CD4-positive, alpha-beta T cell treated with Interferon alpha-2 for 1 hour (primary cell): ENCODE measurements around the gene CSAD.
A peak's percentile ranks its signal among the peaks of the same experiment; 100 is the strongest.

Source experiments
- DNase-seq, 2 donors: peaks; one replicate each; pipeline ENCODE4 v3.0.0-alpha.2; 2020 to 2022

CSAD gene, protein sequence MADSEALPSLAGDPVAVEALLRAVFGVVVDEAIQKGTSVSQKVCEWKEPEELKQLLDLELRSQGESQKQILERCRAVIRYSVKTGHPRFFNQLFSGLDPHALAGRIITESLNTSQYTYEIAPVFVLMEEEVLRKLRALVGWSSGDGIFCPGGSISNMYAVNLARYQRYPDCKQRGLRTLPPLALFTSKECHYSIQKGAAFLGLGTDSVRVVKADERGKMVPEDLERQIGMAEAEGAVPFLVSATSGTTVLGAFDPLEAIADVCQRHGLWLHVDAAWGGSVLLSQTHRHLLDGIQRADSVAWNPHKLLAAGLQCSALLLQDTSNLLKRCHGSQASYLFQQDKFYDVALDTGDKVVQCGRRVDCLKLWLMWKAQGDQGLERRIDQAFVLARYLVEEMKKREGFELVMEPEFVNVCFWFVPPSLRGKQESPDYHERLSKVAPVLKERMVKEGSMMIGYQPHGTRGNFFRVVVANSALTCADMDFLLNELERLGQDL

DNA sequence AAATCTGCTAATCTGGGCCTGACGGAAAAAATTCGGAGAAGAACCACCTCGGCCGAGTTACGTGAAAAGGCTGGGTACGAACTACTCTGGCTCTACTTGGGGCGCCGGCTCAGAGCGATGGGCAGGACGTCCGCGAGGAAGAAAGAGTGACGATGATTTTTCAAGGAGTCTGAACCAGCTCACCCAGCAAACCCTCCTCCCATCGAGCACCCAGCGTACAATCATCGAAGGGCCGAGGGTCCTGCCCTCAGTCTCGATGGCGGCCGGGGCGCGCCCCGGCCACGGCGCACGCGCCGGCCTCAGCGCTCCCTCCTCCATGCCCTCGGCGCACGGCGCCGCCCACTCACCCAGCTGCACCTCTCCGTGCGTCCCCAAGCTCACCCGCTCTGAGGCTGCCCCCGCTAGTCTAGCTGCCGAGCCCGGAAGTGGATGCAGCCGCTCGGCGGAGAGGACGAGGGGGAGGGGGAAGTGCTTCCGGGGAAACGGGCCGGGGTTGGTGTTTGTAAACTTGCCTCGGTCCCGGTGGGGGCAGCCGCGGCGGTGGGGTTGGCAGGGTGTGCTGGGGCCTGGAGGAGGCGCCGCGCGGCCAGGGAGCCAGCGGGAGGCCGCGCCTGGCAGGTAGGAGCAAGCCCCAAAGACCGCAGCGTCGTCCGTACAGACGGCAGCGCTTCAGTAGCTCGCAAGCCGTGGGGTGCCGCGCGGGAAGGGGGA is at the start of gene CSAD, which contains the start of gene ZNF740:
Gene CSAD, minus strand, starts transcription at position 706 of the 711 bp plus-strand sequence. CDS start 7,455 bp downstream, outside the sequence.
Gene ZNF740, plus strand, starts transcription at position 503 of the 711 bp plus-strand sequence. CDS start 1,262 bp downstream, outside the sequence.
- peak; percentile 98 to 99 for DNase-seq

DNA sequence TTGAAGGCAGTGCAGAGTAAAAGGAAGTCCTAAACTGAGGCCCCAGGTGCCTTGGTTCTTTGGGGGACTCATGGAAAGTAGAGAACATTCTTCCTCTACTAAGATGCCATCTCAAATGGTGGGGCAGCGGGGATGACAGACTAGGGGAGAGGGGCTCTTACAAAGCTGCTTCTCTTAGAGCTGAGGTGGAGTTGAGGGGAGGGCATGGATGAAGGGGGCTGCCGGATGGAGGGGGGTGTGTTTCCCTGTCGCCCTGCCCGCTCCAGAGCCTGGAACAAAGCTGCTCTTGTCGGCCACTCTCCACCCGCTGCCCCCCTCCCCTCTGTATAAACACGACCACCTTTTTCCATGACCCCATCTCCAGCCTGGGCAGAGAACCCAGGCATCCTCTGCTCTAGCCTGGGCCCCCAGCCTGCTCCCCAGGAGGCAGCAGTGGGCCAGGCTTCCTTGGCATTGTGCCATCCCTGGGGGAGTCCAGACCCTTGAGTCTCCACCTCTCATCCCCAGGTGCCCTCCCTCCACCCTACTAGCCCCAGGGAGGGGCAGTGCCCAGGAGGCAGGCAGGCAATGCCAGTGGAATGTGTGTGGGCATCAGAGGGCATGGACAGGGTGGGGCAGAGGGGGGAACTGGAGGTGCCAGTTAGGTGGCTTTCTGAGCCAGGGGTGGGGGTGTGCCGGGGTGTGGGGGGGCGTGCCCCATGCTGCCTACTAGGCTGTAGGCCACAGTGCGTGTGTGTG is 49.6 kb upstream of the CSAD start:
- no peak for DNase-seq

DNA sequence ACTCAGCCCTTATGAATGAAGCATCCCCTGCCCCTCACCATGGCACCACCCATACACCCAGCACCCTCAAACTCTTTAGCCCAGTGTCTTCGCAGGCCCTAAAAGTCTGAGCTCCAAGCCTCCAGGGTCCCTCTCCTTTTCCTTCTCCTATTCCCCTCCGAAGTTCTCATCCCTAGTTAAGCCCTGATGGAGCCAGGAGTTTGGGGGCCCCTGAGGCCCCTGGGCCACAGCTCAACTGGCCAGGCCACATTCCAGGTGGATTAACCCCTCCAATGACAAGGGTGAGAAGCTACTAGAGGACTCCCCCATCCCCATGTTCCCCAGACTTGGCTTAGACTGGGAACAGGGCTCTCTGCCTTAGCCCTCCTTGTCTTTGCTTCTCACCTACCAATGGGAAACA is 48.7 kb upstream of the CSAD start:
- DNase-seq: no peak

DNA sequence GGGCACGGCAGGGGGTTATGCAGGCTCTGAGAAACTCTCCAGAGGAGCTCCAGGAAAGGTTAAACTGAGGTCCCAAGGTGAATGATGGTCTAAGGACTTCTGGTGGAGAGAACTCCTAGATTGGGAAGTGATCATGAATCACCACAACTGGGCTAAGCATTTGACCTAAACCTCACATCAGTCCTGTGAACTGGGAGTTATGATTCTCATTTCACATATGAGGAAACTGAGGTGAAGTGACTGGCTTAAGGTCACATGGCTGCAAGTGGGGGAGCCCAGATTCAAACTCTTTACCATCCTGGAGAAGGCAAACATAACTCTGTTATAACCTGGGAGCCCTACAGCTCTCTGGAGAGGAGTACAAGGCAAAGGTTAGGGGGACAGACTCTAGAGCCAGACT is 47.1 kb upstream of the CSAD start:
- DNase-seq: no peak

DNA sequence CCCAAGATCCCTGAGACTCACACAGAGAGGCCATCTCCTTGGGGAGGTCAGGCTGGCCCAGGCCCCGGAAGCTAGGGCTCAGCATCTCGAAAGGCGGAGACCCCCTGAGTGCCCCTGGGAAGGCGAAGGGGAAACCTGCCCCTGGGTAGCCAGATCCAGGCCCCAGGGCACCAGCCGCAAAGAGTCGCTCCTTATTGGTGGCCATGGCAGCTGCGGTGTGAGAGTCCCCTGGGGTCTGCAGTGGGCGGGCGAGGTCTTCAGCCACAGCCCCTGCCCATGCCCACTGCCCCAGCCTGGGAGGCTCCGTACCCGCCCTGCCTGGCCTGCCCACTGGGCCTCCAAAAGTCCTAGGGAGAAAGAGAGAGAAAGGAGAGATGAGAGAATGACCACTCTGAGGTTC is 46.6 kb upstream of the CSAD start:
- DNase-seq: no peak

DNA sequence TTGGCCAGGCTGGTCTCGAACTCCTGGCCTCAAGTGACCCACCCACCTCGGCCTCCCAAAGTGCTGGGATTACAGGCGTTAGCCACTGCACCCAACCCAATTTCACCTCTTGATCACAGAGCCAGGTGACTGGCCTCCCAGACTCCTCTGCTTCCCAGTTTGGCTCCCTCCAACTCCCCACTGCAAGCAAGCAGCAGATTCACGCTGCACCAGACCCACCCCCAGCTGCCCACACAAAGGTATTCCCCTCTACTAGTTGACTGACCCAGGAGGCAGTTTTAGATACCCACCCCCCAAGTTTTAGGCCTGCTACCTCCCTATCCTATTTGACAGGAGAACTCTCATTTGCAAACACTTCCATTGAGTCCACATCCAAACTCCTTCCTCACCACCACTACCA is 46.1 kb upstream of the CSAD start:
- no peak for DNase-seq

DNA sequence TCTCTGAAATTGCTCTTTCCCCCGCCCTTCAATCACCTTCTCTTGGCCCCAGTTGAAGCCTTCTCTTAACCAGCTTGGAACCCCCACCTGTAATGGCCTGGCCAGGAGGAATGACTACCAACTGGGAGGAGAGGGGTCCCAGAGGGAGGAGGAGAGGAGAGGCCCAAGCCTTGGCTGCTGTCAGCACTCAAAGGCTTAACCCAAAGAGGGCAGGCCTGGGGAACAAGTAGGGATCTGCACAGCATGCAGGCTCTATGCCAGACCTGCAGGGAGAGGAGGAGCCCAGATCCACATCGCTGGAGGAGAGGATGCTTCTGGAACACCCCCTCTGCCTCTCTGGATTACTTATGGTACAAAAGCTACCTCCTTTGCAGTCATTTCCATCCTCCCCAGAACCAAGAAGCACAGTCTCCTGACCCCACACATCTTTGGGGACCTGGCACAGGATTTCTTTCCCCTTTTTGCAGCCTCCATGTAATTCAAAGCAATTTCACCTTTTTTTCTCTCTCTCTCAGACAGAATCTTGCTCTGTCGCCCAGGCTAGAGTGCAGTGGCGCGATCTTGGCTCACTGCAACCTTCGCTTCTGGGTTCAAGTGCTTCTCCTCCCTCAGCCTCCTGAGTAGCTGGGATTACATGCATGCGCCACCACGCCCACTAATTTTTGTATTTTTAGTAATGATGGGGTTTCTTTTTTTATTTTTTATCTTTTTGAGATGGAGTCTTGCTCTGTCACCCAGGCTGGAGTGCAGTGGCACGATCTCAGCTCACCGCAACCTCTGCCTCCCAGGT is 45.1 kb upstream of the CSAD start:
- DNase-seq: no peak

DNA sequence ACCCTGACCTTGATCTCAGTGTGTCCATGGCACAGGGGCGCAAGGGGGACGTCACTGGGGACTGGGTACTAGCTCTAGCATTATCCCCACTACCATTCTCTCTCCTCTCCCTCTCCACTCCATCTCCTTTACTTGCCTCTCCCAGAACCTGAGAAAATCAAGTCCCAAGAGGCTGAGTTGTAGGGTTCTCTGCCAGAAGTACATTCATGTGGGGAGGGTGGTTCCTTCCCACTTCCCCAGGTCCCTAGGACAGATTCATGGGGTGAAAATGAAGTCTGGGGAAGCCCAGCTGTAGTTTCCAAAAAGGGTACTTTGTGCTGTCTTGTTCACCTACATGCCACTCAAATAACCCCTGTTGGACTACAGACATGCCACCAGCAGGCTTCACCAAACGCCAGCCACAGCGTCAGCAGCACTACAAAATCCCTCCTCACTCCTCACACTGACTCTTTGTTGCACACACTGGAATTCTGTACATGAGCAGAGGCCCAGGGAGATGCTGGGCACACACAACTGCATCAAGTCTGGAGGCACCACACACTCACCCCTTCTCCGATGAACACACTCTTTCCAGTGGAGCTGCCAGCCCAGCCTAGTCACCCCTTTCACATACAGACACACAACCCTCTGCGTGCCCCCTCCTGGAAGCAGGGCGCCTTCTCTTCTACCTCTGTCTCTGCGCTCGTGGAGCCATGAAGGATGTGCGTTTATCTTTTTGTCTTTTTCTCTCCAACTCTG is 44.3 kb upstream of the CSAD start:
- DNase-seq: no peak

DNA sequence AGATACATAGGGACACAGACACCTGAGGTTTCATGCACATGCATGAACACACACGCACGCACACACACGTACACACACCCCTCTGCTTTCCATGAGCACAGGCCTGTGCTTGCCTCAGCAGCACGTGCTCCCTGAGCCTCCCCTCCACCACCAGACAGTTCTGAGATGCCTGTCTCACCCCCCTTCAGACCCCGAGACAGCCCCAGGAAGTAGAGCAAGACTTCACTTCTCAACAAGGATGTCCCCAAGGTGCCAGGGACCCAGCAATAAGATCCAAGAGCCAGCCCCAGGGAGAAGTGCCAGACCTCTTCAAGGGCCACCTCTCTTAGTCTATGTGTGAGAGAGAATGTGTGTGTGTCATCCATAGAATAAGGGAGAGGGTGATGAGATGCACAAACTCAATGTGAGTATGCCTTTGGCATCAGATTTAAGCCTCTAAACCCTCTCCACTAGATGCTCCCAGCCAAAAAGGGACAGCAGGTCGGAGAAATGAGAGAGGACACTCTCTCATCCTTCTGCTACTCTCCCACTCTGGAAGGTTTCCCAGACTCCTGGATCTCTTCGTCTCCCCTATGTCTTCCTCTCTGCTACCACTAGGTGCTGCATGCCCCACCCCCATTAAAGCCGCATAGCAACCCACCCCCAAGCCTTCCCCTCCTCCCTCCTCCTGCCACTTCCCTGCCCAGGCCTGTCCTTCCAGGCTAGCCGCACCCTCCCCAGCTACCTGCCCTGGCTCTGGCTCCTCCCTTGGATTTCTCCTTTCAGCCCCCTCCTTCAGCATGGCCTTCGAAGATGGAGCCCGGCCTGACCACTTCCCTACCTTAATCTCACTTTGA is 43.6 kb upstream of the CSAD start:
- no peak for DNase-seq

DNA sequence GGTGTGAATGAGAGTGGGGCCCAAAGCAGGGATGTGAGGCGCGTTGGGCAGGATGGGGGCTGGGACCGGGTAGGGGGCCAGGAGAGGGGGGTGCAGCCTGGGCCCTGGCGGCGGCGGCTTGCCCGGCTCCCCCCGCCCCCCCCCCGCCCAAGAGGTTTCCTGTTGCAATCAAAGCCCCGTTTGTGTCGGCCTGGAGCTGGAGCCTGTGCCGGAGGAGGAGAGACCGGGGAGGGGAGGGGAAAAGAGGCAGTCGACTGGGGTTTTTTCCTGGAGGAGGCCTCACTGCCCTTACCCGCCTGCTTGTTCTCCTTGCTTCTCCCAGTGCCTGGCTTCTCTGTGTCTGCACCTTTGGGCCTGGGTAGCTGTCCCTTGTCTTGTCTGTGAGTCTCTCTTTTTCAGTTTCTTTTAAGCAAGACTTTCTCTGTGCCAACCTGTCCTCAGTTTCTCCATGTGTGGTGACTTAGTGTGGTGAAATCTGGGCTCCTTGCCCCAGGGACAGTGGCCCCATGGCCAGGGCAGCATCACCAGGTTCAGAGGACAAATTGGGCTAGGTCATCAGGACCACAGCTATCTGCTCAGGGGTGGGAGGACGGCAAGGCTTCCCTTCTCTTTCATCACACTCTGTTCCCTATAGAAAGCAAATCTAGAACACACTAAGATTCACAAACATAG is 42.8 kb upstream of the CSAD start:
- DNase-seq: peak in 1 of 2 donors; percentile 51

DNA sequence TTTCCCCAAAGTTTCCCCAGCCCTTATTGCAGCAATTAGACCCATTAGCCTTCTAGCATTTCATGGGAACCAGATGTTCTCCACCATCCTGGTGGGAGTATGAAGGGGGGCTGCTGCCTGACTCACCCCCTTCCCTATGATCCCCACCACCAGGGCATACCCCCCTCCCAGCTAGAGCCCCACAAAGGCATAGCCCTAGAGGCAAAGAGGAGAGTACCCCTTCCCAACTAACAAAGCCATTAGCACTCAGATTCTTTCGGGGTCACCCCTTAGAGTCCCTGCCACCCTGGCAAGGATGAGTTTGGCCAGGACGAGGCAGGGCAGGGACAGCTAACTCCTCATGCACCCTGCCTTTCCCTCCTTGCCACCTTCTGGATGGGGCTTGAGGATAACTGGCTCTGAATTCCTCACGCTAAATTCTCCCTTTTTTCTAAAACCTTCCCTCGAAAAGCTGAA is 42.1 kb upstream of the CSAD start:
- DNase-seq: no peak

DNA sequence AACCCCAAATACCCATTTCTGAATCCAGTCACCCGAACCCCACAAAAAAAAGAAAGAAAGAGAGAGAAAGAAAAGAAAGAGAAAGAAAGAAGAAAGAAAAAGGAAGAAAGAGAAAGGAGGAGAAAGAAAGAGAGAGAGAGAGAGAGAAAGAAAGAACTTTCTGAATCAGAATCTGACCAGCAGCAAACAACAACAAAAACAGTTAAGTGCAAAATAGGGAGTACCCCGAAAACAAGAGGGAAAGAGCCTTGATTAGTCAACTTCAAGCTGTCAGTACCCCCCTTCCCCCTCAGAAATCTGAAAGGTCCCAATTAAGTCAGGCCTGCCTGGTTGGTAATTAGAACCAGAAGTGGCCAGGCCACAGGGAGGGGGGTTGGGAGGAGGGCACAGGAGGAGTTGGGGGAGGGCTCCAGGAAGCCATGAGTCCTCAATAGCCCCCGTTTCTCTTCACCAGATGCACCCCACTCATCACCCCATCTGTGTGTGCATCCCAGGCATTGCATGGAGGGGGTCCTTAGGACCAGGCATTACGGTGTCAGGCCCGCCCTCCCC is 41.5 kb upstream of the CSAD start:
- no peak for DNase-seq

DNA sequence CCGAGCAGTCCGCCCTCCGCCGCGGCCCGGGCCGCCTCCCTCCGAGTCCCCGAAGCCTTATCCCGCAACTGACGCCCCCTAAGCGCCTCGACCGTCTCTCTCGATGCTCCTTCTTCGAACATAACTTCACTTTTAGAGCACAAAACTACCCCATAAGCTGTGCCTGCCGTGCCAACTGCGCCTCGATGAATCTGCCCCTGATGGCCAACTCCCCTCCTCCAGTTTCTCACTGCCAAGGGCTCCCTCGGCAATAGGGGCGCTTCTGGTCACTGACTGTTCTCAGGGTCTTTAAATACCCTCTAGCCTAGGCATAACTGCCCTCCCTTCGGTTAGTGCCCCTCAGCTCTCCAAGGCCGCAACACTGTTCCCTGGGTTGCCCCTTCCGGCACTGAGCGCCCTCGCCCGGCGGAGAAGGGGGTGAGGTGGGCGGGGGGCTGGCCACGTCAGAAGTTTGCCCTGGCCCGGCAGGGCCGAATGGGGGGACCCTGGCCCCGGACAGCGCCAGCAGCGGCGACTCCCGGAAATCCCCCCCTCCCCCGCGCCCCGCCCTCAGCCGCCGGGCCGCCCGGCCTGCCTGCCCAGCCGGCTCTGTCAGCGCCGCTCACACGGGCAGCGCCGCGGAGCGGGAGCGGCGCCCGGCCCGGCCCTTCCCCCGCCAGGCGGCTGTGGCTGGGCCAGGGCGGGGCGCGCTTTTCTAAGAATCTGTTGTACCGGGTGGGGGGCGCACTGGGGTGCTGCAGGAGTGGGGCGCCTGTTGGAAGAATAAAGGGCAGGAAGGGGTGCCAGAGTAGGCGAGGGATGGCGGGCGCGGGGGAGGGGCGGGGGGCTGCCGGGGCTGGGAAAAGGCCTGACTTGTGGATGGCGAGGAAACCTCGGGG is 40.7 kb upstream of the CSAD start:
- peak; percentile 49 to 68 for DNase-seq

DNA sequence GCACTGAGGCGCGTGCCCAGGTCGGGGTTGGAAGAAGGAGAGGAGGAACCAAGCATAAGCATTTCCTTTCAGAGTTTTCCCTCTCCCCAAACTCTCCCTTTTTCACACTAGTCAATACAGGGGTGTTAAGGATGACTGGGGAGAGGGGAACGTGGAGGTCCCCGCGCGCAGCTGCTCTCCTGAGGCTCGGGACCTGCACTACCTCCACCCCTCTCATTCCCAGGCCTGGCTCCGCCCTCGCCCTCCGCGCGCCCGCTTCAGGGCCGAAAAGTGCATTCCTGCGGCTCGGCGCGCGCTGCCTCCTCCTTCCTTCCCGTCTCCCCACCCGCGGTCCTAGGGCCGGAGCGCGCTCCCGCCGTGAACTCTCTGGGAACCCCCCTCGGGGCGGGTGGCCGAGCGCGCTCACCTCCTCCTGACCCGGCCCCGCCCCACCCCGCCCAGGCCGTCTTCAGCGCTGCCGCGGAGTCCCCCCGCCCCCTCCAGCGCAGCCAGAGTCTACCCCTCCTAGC is 40.0 kb upstream of the CSAD start:
- DNase-seq: peak; percentile 82 to 85

DNA sequence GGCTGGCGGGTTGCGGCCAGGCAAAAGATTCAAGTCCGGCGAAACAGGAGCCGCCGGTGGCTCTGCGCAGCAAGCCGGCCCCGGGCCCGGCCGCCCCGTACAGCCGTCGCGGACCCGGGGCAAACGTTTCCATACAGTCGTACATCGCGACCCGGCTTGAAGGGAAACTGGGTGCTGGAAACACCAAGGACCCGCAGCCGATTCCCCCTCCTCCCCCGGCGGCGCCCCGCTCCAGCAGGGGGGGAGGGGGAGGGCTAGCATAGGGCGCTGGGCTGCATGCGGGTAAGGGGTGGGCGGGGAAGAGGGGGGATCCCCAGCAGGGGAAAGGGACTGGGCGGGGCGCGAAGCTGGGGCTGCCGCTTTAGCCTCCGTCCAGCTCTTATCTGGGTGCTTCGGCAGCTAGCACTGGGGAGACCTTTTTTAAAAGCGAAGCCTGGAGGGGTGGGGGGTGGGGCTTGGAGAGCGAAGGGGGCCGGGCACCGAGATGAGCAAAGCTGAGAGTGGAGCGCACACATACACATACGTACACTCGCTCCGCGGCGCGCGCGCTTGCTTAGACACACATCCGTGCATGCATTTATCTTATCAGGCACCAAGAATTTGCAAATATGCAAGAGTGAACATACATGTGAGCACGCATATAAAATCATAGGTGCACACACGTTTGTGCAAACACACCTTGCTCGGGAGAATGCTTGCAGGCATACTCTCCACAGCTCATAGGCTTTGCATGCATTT is 39.4 kb upstream of the CSAD start:
- peak; percentile 71 to 79 for DNase-seq

DNA sequence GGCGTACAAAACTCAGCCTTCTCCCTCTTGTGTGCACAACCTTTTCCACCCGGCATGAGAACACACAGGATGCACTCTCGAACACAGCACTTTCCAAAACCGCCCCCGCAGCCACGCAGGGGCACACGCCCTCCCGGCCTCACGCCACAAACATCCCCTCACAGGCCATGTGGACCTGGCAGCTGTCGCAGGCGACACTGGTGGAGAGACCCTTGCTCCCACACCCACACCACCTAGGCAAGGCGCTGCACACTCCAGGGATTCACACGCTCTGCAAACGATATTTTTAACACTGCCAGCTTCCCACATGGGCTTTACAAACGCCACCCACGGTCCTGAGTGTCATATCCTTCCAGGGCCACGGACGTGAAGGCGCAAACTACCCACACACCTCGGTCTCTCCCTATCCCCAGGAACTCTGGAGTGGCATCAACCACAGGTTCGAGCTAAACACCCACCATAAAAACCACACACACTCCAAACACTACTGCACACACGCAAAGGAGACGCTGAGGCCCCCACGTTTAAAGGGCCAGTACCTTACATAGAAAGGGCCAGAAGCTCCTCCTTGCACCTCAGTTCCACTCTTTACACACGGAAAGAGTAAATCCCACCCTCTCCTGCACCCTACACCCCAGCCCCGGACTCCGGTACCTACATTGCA is 38.7 kb upstream of the CSAD start:
- peak in 1 of 2 donors; percentile 44 for DNase-seq
